CD1c-positive myeloid dendritic cell (primary cell): ENCODE results near the gene FBXL20.
"Not testable (repeated sequence)": the region's sequence is repeated elsewhere in the genome, so short reads cannot be mapped to it uniquely, and the experiment has no call there.

ENCODE experiments used
- DNase-seq: peaks from one replicate; pipeline ENCODE4 v3.0.0-alpha.2; 2016; ENCODE audit errors: extremely low spot score

Gene FBXL20

DNA sequence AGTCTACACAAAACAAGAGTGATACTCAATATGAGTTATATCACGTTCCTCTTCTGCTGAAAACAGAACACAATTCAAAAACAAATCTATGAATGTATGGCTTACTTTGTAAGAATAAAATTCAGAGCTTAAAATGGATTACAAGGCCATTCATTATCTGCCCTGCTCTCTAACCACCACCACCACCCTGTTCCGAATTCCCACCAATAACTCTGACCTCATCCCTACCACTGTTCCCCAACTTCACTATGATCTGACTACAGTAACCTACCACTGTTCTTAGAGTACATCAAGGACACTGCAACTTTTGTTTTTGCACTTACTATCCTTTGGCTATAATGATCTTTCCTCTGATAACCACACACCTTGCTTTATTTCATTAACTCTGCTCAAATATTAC is 21.3 kb downstream of the FBXL20 start:
- DNase-seq: peak; percentile 13

DNA sequence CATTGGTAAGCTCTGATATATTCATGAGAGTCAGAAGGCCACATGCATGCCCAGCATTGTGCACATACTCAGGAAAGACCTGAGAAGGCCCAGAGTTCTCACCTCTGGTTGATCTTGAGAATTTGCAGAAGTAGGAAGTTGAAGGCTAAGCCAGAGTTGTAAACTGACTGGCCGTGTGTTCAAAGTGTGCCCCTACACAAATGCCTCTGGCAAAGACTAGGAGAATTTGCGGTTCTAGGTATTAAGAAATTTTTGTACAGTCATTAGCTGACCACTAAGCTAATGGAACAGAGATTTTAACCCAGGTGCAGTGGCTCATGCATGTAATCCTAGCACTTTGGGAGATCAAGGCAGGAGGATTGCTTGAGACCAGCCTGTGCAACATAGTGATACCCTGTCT is 25.0 kb downstream of the FBXL20 start:
- peak; percentile 12 for DNase-seq

DNA sequence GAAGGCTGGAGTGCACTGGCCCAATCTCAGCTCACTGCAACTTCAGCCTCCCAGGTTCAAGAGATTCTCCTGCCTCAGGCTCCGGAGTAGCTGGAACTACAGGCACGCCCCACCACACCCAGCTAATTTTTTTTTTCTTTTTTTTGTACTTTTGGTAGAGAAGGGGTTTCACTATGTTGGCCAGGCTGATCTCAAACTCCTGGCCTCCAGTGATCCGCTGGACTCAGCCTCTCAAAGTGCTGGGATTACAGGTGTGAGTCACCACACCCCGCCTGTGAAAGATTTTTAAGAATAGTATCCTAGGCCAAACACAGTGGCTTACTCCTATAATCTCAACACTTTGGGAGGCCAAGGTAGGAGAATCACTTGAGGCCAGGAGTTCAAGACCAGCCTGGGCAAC is 33.6 kb downstream of the FBXL20 start:
- DNase-seq: not testable (repeated sequence)

DNA sequence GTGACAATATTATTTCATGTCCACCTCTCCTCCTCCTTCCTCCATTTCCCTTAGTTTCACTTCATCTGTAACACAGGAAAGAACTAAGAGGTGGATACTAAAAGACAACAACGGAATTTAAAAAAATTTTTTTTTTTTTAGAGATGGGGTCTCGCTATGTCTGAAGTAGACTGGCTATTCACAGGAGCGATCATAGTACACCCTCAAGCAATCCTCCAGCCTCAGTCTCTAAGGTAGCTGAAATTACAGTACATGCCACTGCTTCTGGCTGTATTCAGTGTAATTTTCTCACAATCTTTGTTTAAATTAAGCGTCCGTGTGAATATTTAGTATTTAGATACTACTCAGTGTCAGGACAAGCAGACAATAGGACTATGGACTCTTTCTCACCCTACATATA is 35.6 kb downstream of the FBXL20 start:
- no peak for DNase-seq

DNA sequence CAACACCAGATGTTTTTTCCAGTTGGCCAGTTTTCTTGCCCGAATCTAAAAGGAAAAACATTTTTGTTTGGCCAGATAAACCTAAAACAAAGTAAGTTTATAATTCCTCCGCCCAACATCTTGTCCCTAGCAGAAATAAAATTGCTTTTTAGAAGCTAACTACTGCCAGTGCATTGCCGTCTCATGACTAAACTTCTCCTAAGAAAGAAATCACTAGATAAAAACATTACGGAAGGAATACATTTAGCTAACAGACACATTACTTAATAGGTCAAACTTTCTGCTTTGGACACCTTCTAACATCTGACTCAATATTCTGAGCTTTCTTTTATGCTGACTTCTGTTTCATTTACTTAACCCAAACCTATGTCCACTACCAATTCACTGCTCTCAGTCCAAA is 36.2 kb downstream of the FBXL20 start:
- DNase-seq: peak; percentile 54

DNA sequence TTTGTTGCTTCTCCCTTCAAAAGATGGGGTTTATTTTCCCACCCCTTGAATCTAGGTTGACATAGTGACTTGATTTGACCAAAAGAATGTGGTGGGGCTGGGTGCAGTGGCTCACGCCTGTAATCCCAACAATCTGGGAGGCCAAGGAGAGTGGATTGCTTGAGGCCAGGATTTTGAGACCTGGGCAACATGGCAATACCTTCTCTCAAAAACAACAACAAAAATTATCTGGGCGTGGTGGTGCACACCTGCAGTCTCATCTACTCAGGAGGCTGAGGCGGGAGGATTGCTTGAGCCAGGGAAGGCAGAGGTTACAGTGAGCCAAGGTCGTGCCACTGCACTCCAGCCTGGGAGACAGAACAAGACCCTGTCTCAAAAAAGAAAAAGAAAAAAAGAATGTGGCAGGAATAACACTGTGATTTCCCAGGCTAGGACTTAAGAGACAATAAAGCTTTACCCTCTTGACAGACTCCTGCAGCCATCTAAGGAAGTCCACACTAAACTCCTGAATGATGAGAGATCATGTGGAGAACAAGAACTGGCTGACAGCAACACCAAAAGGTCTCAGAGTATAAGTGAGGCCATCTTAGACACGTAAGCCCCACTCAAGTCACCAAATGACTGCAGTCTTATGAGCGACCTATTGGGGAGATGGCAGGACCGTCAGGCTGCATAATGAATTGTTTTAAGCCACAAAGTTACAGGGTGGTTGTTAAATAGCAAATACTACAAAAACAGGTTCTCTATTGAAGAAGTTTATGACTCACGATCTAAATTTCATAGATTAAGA is 37.0 kb downstream of the FBXL20 start:
- peak; percentile 45 for DNase-seq

DNA sequence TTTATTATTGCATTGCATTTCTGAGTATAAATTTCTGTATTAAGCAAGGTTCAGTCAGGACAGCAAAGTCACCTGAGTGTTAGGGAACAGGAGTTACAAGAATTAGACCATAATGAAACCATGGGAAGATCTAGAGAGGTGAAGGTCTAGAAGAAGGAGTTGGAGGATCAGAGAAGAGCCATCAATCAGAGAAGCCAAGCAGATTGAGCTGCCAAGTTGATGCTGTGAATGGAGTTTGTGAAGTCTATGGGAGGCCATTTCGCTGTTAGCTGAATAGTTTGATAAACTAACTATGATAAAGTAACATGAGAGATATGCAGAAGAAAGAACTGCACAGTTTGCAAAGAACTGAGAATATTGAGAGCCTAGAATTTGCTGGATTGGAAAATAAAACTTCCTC is 40.4 kb downstream of the FBXL20 start:
- no peak for DNase-seq

DNA sequence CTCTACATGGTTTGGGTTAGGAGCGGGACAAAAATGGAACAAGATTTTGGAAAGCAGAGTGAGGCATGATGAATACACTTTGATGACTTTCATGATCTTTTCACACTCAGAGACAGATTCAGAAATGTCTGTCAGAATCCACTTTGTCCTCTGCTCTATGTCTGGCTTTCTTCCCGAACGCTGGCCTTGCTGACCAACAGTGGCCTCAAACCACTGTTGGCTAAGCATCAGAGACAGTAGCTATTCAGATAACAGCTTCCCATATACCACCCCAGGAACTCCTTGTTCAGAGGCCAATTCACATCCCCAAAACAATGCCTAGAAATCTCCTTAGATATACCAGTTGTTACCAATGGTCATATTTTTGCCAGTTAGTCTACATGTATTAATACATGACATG is 40.9 kb downstream of the FBXL20 start:
- DNase-seq: no peak

DNA sequence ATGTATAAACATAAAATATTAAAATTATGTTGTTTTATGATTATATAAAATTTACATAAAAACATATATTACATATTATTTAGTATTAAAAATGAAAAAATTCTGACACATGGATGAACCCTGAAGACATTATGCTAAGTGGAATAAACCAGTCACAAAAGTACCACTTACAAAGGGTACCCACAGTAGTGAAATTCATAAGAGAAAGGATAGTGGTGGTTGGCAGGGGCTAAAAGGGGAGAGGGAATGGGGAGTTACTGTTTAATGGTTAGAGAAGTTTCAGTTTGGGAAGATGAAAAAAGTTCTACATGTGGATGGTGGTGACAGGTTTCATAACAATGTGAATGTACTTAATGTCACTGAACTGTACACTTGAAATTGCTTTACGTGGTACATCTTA is 41.4 kb downstream of the FBXL20 start:
- no peak for DNase-seq

DNA sequence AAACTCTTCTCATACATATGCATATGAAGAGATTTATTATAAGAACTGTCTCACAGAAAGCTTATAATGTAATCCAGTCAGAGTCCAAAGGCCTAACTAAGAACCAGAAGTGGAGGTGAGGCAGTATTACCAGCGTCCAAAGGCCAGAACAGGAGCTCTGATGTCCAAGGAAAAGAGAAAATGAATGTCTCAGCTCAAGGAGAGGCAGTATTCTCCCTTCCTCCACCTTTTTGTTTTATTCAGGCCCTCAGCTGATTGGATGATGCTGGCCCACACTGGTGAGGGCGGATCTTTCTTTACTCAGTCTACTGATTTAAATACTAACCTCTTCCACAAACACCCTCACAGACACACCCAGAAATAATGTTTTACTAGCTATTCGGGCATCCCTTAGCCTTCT is 43.4 kb downstream of the FBXL20 start:
- no peak for DNase-seq

DNA sequence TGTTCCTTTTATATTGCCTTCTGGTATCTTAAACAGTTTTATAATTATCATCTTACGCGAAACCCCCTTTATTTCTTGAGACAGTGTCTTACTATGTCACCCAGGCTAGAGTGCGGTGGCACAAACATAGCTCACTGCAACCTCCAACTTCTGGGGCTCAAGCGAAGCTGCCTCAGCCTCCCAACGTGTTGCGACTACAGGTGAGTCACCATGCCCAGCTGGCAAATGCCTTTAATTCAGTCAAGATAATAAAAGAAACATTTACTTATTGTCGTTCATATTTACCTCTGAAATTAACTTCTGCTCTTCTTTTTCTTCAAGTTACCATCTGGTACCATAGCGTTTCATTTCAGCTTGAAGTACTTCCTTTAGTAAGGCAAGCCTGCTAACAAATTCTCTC is 43.9 kb downstream of the FBXL20 start:
- no peak for DNase-seq

DNA sequence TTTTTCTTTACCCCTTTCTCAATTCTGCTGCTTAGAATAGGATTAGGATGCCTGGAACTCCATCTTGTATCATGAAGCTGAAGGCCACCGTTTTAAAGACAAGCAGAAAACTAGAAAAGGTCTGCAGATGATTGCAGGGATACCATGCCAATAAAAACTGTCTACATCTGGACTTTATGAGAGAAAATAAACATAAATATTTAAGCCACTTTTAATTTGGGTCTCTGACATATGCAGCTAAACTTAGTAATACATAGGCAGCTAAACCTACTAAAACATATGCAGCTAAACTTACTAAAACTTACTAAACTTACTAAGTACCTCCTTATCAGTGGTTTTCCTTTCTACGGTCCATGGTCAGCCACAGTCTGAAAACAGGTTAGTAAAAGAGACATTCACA is 48.4 kb downstream of the FBXL20 start:
- DNase-seq: no peak

DNA sequence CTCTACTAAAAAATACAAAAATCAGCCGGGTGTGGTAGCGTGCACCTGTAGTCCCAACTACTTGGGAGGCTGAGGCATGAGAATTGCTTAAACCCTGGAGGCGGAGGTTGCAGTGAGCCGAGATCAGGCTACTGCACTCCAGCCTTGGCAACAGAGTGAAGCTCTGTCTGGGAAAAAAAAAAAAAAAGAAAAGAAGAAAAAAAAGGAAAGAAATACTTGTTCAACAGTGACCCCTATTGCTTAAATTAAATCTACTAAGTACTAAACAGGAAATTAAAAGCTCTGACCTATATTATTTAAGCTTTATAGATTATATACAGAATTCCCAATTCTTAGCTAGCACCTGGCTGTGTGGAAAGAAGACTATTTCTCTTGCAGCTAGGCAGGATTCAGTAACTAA is 48.9 kb downstream of the FBXL20 start:
- no peak for DNase-seq

DNA sequence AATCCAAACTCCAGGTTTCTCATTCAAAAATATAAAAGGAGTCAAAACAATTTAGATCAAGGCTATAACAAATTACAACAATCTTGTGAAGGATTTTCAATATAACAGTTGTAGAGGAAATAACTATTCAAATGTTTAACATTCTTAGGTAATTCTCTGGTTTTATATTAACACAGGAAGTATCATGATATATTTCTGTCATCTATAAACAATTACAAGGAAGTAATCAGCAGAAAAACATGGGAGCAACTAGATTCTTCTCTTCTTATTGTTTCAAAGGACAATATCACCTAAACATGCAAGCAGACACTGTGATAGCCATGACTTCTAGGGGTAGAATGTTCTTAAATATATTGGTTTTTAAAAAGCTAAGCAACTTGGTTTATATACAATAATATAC is 49.9 kb downstream of the FBXL20 start:
- no peak for DNase-seq

DNA sequence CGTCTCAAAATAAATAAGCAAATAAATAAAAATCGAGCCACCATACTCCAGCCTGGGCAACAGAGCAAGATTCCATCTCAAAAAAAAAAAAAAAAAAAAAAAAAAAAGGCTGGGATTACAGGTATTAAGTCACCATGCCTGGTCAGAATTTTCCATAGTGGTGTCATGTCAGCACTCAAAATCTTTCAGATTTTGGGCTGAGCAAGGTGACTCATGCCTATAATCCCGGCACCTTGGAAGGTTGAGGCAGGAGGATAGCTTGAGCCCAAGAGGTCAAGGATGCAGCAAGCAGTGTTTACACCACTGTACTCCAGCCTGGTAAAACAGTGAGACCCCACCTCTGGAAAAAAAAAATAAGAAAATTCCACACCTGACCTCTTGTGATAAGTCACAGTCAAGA is 52.2 kb downstream of the FBXL20 start:
- no peak for DNase-seq

DNA sequence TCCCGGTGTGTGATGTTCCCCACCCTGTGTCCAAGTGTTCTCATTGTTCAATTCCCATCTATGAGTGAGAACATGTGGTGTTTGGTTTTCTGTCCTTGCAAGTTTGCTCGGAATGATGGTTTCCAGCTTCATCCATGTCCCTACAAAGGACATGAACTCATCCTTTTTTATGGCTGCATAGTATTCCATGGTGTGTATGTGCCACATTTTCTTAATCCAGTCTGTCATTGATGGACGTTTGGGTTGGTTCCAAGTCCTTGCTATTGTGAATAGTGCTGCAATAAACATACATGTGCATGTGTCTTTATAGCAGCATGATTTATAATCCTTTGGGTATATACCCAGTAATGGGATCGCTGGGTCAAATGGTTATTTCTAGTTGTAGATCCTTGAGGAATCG is 54.6 kb downstream of the FBXL20 start:
- not testable (repeated sequence) for DNase-seq

DNA sequence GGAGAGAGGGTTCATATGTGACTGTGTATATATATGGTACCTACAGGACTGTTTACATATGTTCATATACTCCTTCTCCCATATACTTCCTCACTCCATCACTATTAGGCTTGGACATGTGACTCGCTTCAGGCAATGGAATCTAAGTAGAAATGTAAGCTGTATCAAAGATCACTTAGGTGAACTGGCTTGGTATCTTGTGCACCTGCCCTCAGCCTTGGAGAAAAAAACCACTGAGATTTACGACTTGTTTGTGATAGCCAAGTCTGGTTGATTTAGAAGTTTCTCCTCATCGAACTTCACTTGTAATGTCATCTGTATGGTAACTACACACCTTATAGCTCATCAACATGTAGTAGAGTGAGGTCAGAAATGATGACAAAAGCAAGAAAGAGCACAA is 59.9 kb downstream of the FBXL20 start:
- DNase-seq: no peak

DNA sequence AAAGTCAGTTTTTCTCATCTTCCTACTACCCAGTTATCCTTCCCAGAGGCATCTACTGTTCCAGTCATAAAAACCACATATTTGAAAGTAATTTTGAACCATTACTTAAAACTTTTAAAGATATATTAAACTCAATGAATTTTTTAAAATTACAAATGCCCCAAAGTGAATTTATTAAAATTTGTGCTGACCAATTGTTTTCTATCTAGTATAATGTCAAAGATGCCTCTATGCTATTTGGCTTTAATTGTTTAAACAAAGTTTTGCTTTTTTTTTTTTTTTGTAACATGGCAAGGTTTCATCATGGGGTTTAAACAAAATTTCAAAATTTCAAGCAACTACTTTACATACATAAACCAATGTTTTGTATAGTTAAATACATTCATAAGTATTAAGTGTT is 60.7 kb downstream of the FBXL20 start:
- no peak for DNase-seq

DNA sequence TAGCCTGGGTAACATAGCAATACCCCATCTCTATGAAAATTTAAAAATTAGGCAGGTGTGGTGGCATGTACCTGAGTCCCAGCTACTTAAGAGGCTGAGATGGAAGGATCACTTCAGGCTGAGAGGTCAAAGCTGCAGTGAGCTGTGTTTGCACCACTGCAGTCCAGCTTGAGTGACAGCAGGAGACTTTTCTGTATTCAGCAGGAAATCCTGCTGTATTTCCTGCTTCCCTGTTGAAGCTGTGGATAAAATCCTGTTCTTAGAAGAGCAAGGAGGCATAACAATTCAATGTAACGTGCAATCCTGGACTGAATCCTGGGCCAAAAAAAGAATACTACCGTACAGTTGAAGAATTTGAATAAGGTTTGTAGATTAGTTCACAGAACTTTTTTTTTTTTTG is 62.2 kb downstream of the FBXL20 start:
- no peak for DNase-seq

DNA sequence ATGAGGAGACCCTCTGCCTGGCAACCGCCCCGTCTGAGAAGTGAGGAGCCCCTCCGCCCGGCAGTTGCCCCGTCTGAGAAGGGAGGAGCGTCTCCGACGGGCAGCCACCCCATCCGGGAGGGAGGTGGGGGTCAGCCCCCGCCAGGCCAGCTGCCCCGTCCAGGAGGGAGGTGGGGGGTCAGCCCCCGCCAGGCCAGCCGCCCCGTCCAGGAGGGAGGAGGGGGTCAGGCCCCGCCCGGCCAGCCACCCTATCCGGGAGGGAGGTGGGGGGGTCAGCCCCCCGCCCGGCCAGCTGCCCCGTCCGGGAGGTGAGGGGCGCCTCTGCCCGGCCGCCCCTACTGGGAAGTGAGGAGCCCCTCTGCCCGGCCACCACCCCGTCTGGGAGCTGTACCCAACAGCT is 63.8 kb downstream of the FBXL20 start:
- DNase-seq: not testable (repeated sequence)

DNA sequence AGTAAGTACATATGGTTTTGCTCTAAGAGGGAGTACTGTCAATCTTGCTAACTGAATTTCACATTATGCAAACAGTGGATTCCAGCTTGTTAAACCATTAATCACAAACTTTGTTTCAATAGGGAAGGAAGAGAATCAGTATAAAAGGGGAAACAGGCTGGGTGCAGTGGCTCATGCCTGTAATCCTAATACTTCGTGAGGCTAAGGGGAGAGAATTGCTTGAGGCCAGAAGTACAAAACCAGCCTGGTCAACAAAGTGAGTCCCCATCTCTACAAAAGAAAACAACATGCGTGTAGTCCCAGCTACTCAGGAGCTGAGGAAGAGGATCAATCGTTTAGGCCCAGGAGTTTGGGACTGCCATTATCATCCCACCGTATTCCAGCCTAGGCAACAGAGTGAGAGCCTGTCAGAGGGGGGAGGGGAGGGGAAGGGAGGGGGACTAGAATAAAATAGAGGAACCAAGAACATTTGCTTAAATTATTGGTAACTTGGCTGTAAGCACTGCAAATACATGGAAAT is 65.7 kb downstream of the FBXL20 start:
- DNase-seq: peak; percentile 81

DNA sequence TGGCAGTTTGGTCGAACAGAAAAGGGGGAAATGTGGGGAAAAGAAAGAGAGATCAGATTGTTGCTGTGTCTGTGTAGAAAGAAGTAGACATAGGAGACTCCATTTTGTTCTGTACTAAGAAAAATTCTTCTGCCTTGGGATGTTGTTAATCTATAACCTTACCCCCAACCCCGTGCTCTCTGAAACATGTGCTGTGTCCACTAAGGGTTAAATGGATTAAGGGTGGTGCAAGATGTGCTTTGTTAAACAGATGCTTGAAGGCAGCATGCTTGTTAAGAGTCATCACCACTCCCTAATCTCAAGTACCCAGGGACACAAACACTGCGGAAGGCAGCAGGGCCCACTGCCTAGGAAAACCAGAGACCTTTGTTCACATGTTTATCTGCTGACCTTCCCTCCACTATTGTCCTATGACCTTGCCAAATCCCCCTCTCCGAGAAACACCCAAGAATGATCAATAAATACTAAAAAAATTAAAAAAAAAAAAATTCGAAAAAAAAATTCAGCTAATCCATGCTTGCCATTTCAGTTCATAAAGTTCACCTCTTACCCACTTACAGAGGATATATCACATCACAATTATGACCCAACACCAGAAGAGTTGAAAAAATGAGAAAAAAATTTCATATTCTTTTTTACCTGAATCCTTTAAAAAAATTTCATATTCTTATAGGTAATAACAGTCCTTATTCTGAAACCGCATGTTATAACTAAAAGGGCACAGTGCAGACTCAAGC is 67.2 kb downstream of the FBXL20 start:
- not testable (repeated sequence) for DNase-seq

DNA sequence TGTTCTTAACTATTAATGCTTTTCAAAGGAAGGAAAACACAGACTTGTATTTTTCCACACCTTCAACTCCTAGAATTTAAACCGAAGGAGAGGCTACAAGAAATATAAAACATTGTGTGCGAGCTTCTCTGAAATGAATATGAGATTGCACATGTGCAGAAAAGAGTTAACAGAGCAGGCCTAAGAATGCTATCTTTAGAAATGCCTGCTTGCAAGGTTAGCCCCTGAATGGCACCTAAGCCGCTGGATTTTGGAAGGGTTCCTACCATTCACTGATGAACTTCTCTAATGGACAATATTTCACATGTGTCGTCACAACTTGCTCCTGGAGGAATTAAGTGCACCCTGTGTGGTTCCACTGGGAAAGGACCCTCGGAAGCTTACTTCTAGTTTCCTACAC is 69.3 kb downstream of the FBXL20 start:
- no peak for DNase-seq
